Hypothalamus (tissue), 51 donors: ENCODE data around the gene ZSCAN5A.
A peak's percentile ranks its signal among the peaks of the same experiment; 100 is the strongest.
"Not testable (repeated sequence)": the region's sequence is repeated elsewhere in the genome, so short reads cannot be mapped to it uniquely, and the experiment has no call there.

Experiments used
- DNase-seq, 51 donors: peaks; one replicate each; lab custom pipeline; 2025; lab: John Stamatoyannopoulos, UW

ZSCAN5A gene

GRCh38 chr19:56282809-56283208 is 31.8 kb downstream of the ZSCAN5A start:
- no peak for DNase-seq

- no peak for DNase-seq
Observed at GRCh38 chr19:56273563-56274117, 41.0 kb downstream of the ZSCAN5A start.

- peak in 1 of 51 donors; percentile 4 for DNase-seq
Observed at GRCh38 chr19:56272161-56272798, 42.4 kb downstream of the ZSCAN5A start, which contains the start of gene EDDM13. Gene EDDM13 (plus strand): TSS chr19:56272748. CDS start chr19:56272835, 87 bp downstream.

- no peak for DNase-seq
Observed at GRCh38 chr19:56271151-56271550, 43.5 kb downstream of the ZSCAN5A start.

GRCh38 chr19:56270676-56271075 is 44.0 kb downstream of the ZSCAN5A start:
- no peak for DNase-seq

- DNase-seq, result no peak
Observed at GRCh38 chr19:56269348-56269747, 45.3 kb downstream of the ZSCAN5A start.

GRCh38 chr19:56266051-56266450 is 48.6 kb downstream of the ZSCAN5A start:
- no peak for DNase-seq

GRCh38 chr19:56263319-56263718 is 51.3 kb downstream of the ZSCAN5A start:
- no peak for DNase-seq

- DNase-seq, result not testable (repeated sequence)
Observed at GRCh38 chr19:56261932-56262331, 52.7 kb downstream of the ZSCAN5A start.

- no peak for DNase-seq
Observed at GRCh38 chr19:56261145-56261544, 53.5 kb downstream of the ZSCAN5A start.

- peak in 1 of 51 donors; percentile 1 for DNase-seq
Observed at GRCh38 chr19:56258272-56258671, 56.4 kb downstream of the ZSCAN5A start.

GRCh38 chr19:56253737-56254136 is 60.9 kb downstream of the ZSCAN5A start:
- DNase-seq, result peak in 1 of 51 donors; percentile 1

- DNase-seq, result peak in 38 of 51 donors; percentile 0 to 62 (median 14)
Observed at GRCh38 chr19:56252699-56253422, 61.8 kb downstream of the ZSCAN5A start.

GRCh38 chr19:56248736-56249338 is 65.8 kb downstream of the ZSCAN5A start:
- not testable (repeated sequence) for DNase-seq

GRCh38 chr19:56245764-56246163 is 68.9 kb downstream of the ZSCAN5A start:
- DNase-seq, result not testable (repeated sequence)

GRCh38 chr19:56245121-56245740 is 69.4 kb downstream of the ZSCAN5A start:
- DNase-seq, result no peak

- DNase-seq, result no peak
Observed at GRCh38 chr19:56223481-56223880, 91.2 kb downstream of the ZSCAN5A start.

GRCh38 chr19:56222901-56223300 is 91.7 kb downstream of the ZSCAN5A start:
- DNase-seq, result no peak

- DNase-seq, result no peak
Observed at GRCh38 chr19:56221851-56222250, 92.8 kb downstream of the ZSCAN5A start.

- DNase-seq, result not testable (repeated sequence)
Observed at GRCh38 chr19:56221442-56221841, 93.2 kb downstream of the ZSCAN5A start.

GRCh38 chr19:56218961-56219360 is 95.7 kb downstream of the ZSCAN5A start:
- no peak for DNase-seq
